HepG2 (cell line): ENCODE data around the gene CTXN1. TPM values are rescaled to one million over a fixed set of nuclear protein-coding genes. Genes with fewer than 3 reads are reported as not detected.
A peak's percentile ranks its signal among the peaks of the same experiment; 100 is the strongest.

Experiments used
- BCL6 ChIP-seq: IDR thresholded peaks from 2 replicates; pipeline ENCODE4 v1.6.1; 2016; ENCODE audit warnings: missing genetic modification reagents, missing compliant biosample characterization
- GATAD2A ChIP-seq: IDR thresholded peaks from 2 replicates; pipeline ENCODE4 v1.6.1; 2016
- HINFP ChIP-seq: sonication (generic); formaldehyde crosslinking; IDR thresholded peaks from 2 replicates; pipeline ENCODE4 v1.4.0; 2020; ENCODE audit warnings: low read depth, mild to moderate bottlenecking, missing genetic modification reagents
- KLF9 ChIP-seq: IDR thresholded peaks from 2 replicates; pipeline ENCODE4 v1.6.1; 2016; ENCODE audit warnings: low read depth
- NR3C1 ChIP-seq: sonication (generic); formaldehyde crosslinking; IDR thresholded peaks from 2 replicates; pipeline ENCODE4 v1.4.0; 2020; ENCODE audit warnings: missing genetic modification reagents
- RFXANK ChIP-seq: IDR thresholded peaks from 2 replicates; pipeline ENCODE4 v1.6.1; 2016
- THAP7 ChIP-seq: sonication (generic); formaldehyde crosslinking; IDR thresholded peaks from 2 replicates; pipeline ENCODE4 v1.8.1; 2023; ENCODE audit warnings: mild to moderate bottlenecking, missing genetic modification reagents
- ZBTB14 ChIP-seq: sonication (generic); formaldehyde crosslinking; IDR thresholded peaks from 2 replicates; pipeline ENCODE4 v1.4.0; 2020; ENCODE audit warnings: missing genetic modification reagents
- ZBTB40 ChIP-seq, 2 experiments: fragments of 450-650 bp in 1 of 2; sonication (generic) in 1 of 2; formaldehyde crosslinking in 1 of 2; IDR thresholded peaks; 2 replicates each; pipeline versions ENCODE4 v1.6.1 to v1.8.0; 2016 to 2022; ENCODE audit warnings: antibody characterized with exemption in 1 of 2, mild to moderate bottlenecking in 1 of 2, missing genetic modification reagents in 1 of 2
- ZSCAN12 ChIP-seq: sonication (generic); formaldehyde crosslinking; IDR thresholded peaks from 2 replicates; pipeline ENCODE4 v1.9.0; 2021; ENCODE audit warnings: mild to moderate bottlenecking, missing genetic modification reagents
- polyA plus RNA-seq, 8 experiments: library from polyadenylated mRNA; depleted of rRNA in 3 of 8; stranded (reverse) in 7 of 8; unstranded in 1 of 8; fragments of >200 nt; fragmentation: Illumina TruSeq in 4 of 8; extraction: Trizol in 4 of 8; gene quantifications; 2 replicates each; pipeline versions ENCODE4 v1.2.1 to v1.2.3, GENCODE V29; 2011 to 2016; ENCODE audit warnings: low read depth in 4 of 8, missing spikeins in 1 of 8, mixed read lengths in 1 of 8; ENCODE audit not compliant: insufficient read depth in 1 of 8
- total RNA-seq, 5 experiments: library from RNA; depleted of rRNA; stranded (reverse); fragments of >200 nt; fragmentation: Illumina TruSeq; extraction: Trizol; gene quantifications; 2 replicates each; pipeline ENCODE4 v1.2.3, GENCODE V29; 2016; ENCODE audit warnings: low read depth in 1 of 5

CTXN1 gene
- total and polyA plus RNA-seq, 2 of the 13 experiments (the other 11 are each of a cell fraction or from before 2014, with no cell fraction given): 0.11 TPM; not detected in 1

GRCh38 chr19:7919610-7920518, 6.1 kb downstream of the CTXN1 start, which contains the start of gene SNAPC2 (continued):
- TF ChIP-seq ZBTB40 (IDR thresholded peaks at IDR 0.05) (no peak), ZBTB40 (CRISPR knock-in tag; IDR thresholded peaks at IDR 0.05) (no peak; the same call in none of the 2 replicates), KLF9 (CRISPR knock-in tag) (no peak), ZSCAN12 (CRISPR knock-in tag) (no peak), GATAD2A (peak; percentile 45), ZBTB14 (CRISPR knock-in tag) (no peak), THAP7 (CRISPR knock-in tag) (peak; percentile 33; the same call in 1 of the 2 replicates), NR3C1 (CRISPR knock-in tag) (no peak), BCL6 (CRISPR knock-in tag) (no peak), RFXANK (CRISPR knock-in tag) (no peak), HINFP (CRISPR knock-in tag) (no peak)
